HepG2 (cell line): Measurements from ENCODE around the gene DNAJC7. TPM values are rescaled to one million over a fixed set of nuclear protein-coding genes. Genes with fewer than 3 reads are reported as not detected.
A peak's percentile ranks its signal among the peaks of the same experiment; 100 is the strongest.

Experiments used
- CREM ChIP-seq, 2 experiments: sonication (generic) in 1 of 2; formaldehyde crosslinking in 1 of 2; IDR thresholded peaks; 2 replicates each; pipeline versions ENCODE4 v1.4.0 to v1.6.1; 2016 to 2020; ENCODE audit warnings: antibody characterized with exemption in 1 of 2, mild to moderate bottlenecking in 1 of 2, missing genetic modification reagents in 1 of 2
- EED ChIP-seq: sonication (generic); formaldehyde crosslinking; IDR thresholded peaks from 2 replicates; pipeline ENCODE4 v1.5.0; 2020; ENCODE audit warnings: mild to moderate bottlenecking, missing genetic modification reagents
- HDAC1 ChIP-seq: sonication (generic); formaldehyde crosslinking; IDR thresholded peaks from 2 replicates; pipeline ENCODE4 v1.5.1; 2020; ENCODE audit warnings: mild to moderate bottlenecking, missing genetic modification reagents
- HNRNPK ChIP-seq: fragments of 200-400 bp; formaldehyde crosslinking; IDR thresholded peaks from 2 replicates; pipeline ENCODE4 v1.6.1; 2018; ENCODE audit warnings: low read length, low read depth, moderate library complexity, mild to moderate bottlenecking; ENCODE audit not compliant: poor library complexity, severe bottlenecking
- ISX ChIP-seq: sonication (generic); formaldehyde crosslinking; conservative IDR thresholded peaks from 2 replicates; pipeline ENCODE4 v1.5.0; 2020; ENCODE audit warnings: missing genetic modification reagents
- MAFK ChIP-seq, 2 experiments: IDR thresholded peaks in 1 of 2; conservative IDR thresholded peaks in 1 of 2; 2 replicates each; pipeline ENCODE4 v1.6.1; 2011; ENCODE audit warnings: improper control_type of control experiment in 2 of 2, low read length in 2 of 2
- NKX3-1 ChIP-seq: sonication (generic); formaldehyde crosslinking; IDR thresholded peaks from 2 replicates; pipeline ENCODE4 v1.5.0; 2020; ENCODE audit warnings: missing genetic modification reagents
- RAD21 ChIP-seq: fragments of 450-650 bp; formaldehyde crosslinking; IDR thresholded peaks from 2 replicates; pipeline ENCODE4 v1.5.0; 2020; ENCODE audit warnings: mild to moderate bottlenecking
- SIN3A ChIP-seq: IDR thresholded peaks from 2 replicates; pipeline ENCODE4 v1.6.1; 2011; ENCODE audit warnings: low read depth, mild to moderate bottlenecking, control low read depth, low read length, borderline replicate concordance
- SKI ChIP-seq: fragments of 450-650 bp; IDR thresholded peaks from one replicate; pipeline ENCODE4 v1.6.1; 2018; ENCODE audit warnings: mild to moderate bottlenecking; ENCODE audit not compliant: partially characterized antibody
- THAP11 ChIP-seq: IDR thresholded peaks from 2 replicates; pipeline ENCODE4 v1.6.1; 2016; ENCODE audit warnings: missing biosample characterization, missing genetic modification reagents
- ZKSCAN1 ChIP-seq: fragments of 150-350 bp; IDR thresholded peaks from 2 replicates; pipeline ENCODE4 v1.6.1; 2014; ENCODE audit warnings: low read length
- ZNF160 ChIP-seq: sonication (generic); formaldehyde crosslinking; IDR thresholded peaks from 2 replicates; pipeline ENCODE4 v1.8.0; 2022; ENCODE audit warnings: mild to moderate bottlenecking, inconsistent platforms, missing genetic modification reagents
- ZNF235 ChIP-seq: sonication (generic); formaldehyde crosslinking; IDR thresholded peaks from 2 replicates; pipeline ENCODE4 v1.8.1; 2023; ENCODE audit warnings: mild to moderate bottlenecking, missing genetic modification reagents, borderline replicate concordance
- ZNF292 ChIP-seq: sonication (generic); formaldehyde crosslinking; IDR thresholded peaks from 2 replicates; pipeline ENCODE4 v1.8.1; 2022; ENCODE audit warnings: mild to moderate bottlenecking, low read depth, missing genetic modification reagents, borderline replicate concordance
- ZNF572 ChIP-seq: sonication (generic); formaldehyde crosslinking; IDR thresholded peaks from 2 replicates; pipeline ENCODE4 v1.5.1; 2020; ENCODE audit warnings: mild to moderate bottlenecking, missing genetic modification reagents
- polyA plus RNA-seq, 8 experiments: library from polyadenylated mRNA; depleted of rRNA in 3 of 8; stranded (reverse) in 7 of 8; unstranded in 1 of 8; fragments of >200 nt; fragmentation: Illumina TruSeq in 4 of 8; extraction: Trizol in 4 of 8; gene quantifications; 2 replicates each; pipeline versions ENCODE4 v1.2.1 to v1.2.3, GENCODE V29; 2011 to 2016; ENCODE audit warnings: low read depth in 4 of 8, missing spikeins in 1 of 8, mixed read lengths in 1 of 8; ENCODE audit not compliant: insufficient read depth in 1 of 8
- total RNA-seq, 5 experiments: library from RNA; depleted of rRNA; stranded (reverse); fragments of >200 nt; fragmentation: Illumina TruSeq; extraction: Trizol; gene quantifications; 2 replicates each; pipeline ENCODE4 v1.2.3, GENCODE V29; 2016; ENCODE audit warnings: low read depth in 1 of 5
- TF ChIP-seq, protein P1 (sequence below): sonication (generic); IDR thresholded peaks from 2 replicates; pipeline ENCODE4 v1.6.1; 2016; ENCODE audit warnings: low read depth, borderline replicate concordance
- TF ChIP-seq, protein P2 (sequence below): sonication (generic); formaldehyde crosslinking; IDR thresholded peaks from 2 replicates; pipeline ENCODE4 v1.8.1; 2023; ENCODE audit warnings: missing genetic modification reagents, inconsistent platforms, borderline replicate concordance
- TF ChIP-seq, protein P3 (sequence below): sonication (generic); formaldehyde crosslinking; IDR thresholded peaks from 2 replicates; pipeline ENCODE4 v1.4.0; 2020; ENCODE audit warnings: missing genetic modification reagents
- TF ChIP-seq, protein P4 (sequence below): sonication (generic); formaldehyde crosslinking; IDR thresholded peaks from 2 replicates; pipeline ENCODE4 v1.4.0; 2020; ENCODE audit warnings: missing genetic modification reagents, borderline replicate concordance

The DNAJC7 gene
- total and polyA plus RNA-seq, 2 of the 13 experiments (the other 11 are each of a cell fraction or from before 2014, with no cell fraction given), result 47.7 to 132 TPM

DNA sequence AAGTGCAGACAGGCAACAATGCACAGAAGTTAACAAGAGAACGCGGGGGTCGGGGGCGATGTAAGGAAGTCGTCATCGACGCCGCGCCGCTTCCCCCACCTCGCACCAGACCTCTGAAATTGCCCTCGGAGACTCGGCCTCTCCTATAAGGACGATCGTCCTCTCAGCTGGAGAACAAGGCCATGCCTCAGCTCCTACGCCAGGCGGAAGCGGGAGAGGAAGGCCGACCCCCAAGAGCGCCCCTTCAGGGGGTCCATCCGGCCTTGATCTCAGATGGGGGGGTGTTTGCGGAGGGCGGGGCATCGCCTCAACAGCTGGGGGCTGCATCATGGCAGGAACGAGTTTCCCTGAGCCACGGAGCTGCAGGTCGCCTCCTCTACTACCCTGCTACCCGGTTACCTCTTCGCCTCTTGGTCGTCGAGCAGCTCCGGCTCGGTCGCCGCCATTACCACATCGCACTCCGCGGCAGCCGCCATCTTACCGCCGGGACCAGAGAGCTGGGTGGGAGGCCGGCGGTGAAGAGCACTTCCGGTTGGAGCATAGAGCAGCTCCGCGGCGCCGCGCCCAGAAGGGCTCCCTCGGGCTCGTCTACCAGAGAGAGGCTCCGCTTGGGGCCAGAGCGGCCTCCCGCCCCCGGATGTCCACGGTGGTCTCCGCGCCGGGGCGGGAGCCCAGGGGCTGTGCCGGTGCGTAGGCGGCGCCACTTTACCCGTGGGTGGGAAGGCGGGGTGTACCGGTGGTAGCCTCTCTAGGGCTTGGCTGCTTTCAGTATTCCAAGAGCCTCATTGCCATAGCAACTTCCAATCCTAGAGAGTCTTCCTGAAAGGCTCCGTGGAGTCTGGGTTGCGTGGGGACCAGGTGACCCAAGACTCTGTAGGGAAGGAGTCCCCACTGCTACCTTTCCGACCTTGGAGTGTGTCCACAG, at the start of gene DNAJC7 (continued):
- TF ChIP-seq, protein P1, sequence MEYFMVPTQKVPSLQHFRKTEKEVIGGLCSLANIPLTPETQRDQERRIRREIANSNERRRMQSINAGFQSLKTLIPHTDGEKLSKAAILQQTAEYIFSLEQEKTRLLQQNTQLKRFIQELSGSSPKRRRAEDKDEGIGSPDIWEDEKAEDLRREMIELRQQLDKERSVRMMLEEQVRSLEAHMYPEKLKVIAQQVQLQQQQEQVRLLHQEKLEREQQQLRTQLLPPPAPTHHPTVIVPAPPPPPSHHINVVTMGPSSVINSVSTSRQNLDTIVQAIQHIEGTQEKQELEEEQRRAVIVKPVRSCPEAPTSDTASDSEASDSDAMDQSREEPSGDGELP, result peak; percentile 77; the same call in 1 of the 2 replicates
- peak; percentile 73 for TF ChIP-seq CREM (IDR thresholded peaks at IDR 0.05)
- TF ChIP-seq CREM (CRISPR knock-in tag; IDR thresholded peaks at IDR 0.05), result no peak
- TF ChIP-seq NKX3-1 (CRISPR knock-in tag), result peak; percentile 87
- TF ChIP-seq, protein P2, sequence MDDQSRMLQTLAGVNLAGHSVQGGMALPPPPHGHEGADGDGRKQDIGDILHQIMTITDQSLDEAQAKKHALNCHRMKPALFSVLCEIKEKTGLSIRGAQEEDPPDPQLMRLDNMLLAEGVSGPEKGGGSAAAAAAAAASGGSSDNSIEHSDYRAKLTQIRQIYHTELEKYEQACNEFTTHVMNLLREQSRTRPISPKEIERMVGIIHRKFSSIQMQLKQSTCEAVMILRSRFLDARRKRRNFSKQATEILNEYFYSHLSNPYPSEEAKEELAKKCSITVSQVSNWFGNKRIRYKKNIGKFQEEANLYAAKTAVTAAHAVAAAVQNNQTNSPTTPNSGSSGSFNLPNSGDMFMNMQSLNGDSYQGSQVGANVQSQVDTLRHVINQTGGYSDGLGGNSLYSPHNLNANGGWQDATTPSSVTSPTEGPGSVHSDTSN (CRISPR knock-in tag), result no peak
- no peak for TF ChIP-seq HNRNPK
- peak; percentile 74; the same call in 1 of the 2 replicates for TF ChIP-seq SIN3A
- no peak; the same call in 1 of the 2 replicates for TF ChIP-seq ZNF572 (CRISPR knock-in tag)
- TF ChIP-seq, protein P3, sequence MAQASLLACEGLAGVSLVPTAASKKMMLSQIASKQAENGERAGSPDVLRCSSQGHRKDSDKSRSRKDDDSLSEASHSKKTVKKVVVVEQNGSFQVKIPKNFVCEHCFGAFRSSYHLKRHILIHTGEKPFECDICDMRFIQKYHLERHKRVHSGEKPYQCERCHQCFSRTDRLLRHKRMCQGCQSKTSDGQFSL (CRISPR knock-in tag), result peak; percentile 99
- TF ChIP-seq ISX (CRISPR knock-in tag), result peak; percentile 55; the same call in 1 of the 2 replicates
- TF ChIP-seq SKI, result peak; percentile 70
- TF ChIP-seq MAFK (conservative IDR thresholded peaks at IDR 0.05 in 1 of 2, IDR thresholded peaks at IDR 0.05 in 1 of 2; ENCODE audit: low read length in 2 of 2), result no peak
- peak; percentile 98; the same call in 1 of the 2 replicates for TF ChIP-seq ZNF235 (CRISPR knock-in tag)
- TF ChIP-seq, protein P4, sequence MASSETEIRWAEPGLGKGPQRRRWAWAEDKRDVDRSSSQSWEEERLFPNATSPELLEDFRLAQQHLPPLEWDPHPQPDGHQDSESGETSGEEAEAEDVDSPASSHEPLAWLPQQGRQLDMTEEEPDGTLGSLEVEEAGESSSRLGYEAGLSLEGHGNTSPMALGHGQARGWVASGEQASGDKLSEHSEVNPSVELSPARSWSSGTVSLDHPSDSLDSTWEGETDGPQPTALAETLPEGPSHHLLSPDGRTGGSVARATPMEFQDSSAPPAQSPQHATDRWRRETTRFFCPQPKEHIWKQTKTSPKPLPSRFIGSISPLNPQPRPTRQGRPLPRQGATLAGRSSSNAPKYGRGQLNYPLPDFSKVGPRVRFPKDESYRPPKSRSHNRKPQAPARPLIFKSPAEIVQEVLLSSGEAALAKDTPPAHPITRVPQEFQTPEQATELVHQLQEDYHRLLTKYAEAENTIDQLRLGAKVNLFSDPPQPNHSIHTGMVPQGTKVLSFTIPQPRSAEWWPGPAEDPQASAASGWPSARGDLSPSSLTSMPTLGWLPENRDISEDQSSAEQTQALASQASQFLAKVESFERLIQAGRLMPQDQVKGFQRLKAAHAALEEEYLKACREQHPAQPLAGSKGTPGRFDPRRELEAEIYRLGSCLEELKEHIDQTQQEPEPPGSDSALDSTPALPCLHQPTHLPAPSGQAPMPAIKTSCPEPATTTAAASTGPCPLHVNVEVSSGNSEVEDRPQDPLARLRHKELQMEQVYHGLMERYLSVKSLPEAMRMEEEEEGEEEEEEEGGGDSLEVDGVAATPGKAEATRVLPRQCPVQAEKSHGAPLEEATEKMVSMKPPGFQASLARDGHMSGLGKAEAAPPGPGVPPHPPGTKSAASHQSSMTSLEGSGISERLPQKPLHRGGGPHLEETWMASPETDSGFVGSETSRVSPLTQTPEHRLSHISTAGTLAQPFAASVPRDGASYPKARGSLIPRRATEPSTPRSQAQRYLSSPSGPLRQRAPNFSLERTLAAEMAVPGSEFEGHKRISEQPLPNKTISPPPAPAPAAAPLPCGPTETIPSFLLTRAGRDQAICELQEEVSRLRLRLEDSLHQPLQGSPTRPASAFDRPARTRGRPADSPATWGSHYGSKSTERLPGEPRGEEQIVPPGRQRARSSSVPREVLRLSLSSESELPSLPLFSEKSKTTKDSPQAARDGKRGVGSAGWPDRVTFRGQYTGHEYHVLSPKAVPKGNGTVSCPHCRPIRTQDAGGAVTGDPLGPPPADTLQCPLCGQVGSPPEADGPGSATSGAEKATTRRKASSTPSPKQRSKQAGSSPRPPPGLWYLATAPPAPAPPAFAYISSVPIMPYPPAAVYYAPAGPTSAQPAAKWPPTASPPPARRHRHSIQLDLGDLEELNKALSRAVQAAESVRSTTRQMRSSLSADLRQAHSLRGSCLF (CRISPR knock-in tag), result no peak; the same call in 1 of the 2 replicates
- TF ChIP-seq THAP11 (CRISPR knock-in tag), result peak; percentile 95
- no peak for TF ChIP-seq ZNF292 (CRISPR knock-in tag)
- 0 out of 2 replicates have a peak, but pooled peaks have one; percentile 7 for TF ChIP-seq ZKSCAN1
- TF ChIP-seq RAD21 (CRISPR knock-in tag), result 0 out of 2 replicates have a peak, but pooled peaks have one; percentile 32
- peak; percentile 96 for TF ChIP-seq HDAC1 (CRISPR knock-in tag)
- TF ChIP-seq ZNF160, result peak; percentile 79
- TF ChIP-seq EED, result peak; percentile 81
